Mucosa of rectum (tissue), 2 donors: Measurements from ENCODE around the gene IFNAR2.
"Not testable (repeated sequence)": the region's sequence is repeated elsewhere in the genome, so short reads cannot be mapped to it uniquely, and the experiment has no call there.

Experiments
- H3K27ac ChIP-seq, 2 donors: one replicate each; pipeline ENCODE4 v1.7.0; 2013; ENCODE audit warnings: inconsistent platforms in 2 of 2, low read depth in 2 of 2, low read length in 2 of 2
- H3K27me3 ChIP-seq, 2 donors: one replicate each; pipeline ENCODE4 v1.7.0; 2013; ENCODE audit warnings: low read length in 2 of 2; ENCODE audit not compliant: control insufficient read depth in 2 of 2, insufficient read depth in 2 of 2
- H3K36me3 ChIP-seq, 2 donors: one replicate each; pipeline ENCODE4 v1.7.0; 2013; ENCODE audit warnings: low read length in 2 of 2; ENCODE audit not compliant: control insufficient read depth in 2 of 2, insufficient read depth in 2 of 2
- H3K4me1 ChIP-seq, 2 donors: one replicate each; pipeline ENCODE4 v1.7.0; 2013; ENCODE audit warnings: low read length in 2 of 2, mild to moderate bottlenecking in 1 of 2; ENCODE audit not compliant: control insufficient read depth in 2 of 2, insufficient read depth in 2 of 2
- H3K4me3 ChIP-seq, 2 donors: one replicate each; pipeline ENCODE4 v1.7.0; 2013; ENCODE audit warnings: low read length in 2 of 2
- H3K9ac ChIP-seq, 2 donors: one replicate each; pipeline ENCODE4 v1.7.0; 2013; ENCODE audit warnings: low read length in 2 of 2, low read depth in 1 of 2, mild to moderate bottlenecking in 1 of 2
- H3K9me3 ChIP-seq, 2 donors: one replicate each; pipeline ENCODE4 v1.7.0; 2013; ENCODE audit warnings: low read length in 2 of 2; ENCODE audit not compliant: control insufficient read depth in 2 of 2
- donor health status: healthy.
- donor health status: Normal muscosa, but diverticular disease.

Gene IFNAR2

DNA sequence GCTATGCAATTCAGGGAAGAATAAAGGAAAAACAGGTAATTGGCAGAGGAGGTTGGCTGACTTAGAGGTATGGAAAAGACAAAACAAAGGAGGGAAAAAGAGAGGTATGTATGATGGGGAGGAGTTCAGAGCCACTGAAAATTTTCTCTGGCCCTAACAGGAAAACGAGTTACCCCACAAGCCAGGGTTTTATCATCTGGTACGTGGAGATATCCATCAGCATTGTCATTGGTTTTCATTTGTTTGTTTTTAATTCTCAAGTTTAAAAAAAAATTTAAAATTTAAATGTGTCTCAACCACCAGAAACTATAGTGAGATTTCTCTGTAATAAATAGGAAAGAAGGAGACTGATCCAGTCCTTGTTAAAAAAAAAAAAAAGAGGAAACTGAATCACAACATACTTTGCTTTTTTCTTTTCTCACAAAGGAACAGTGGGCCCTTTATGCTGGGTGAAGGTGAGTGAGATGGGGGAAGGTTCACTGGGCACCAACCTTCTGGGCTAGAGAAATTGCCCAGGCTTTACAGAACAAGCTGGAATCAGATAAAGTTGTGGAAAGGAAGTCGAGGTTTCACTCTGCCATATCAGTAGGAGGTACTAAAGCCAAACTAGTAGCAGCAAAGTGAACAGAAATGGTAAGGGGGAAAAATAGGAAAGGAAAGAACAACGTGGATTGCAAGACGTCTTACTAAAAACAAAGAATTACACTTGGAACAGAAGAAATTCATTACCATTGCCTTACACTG, 2.7 kb downstream of the IFNAR2 start:
- peak overlapping the region in 1 of 2 donors; percentile 87 for H3K4me3 ChIP-seq
- H3K36me3 ChIP-seq: no peaks in the 10 kb centered on the region
- peak overlapping the region in 1 of 2 donors; percentile 39 for H3K27ac ChIP-seq
- no peaks in the 10 kb centered on the region for H3K27me3 ChIP-seq
- no peaks in the 10 kb centered on the region for H3K9me3 ChIP-seq
- H3K4me1 ChIP-seq: peaks cover 4 to 7% of the 10 kb centered on the region in 2 donors
- H3K9ac ChIP-seq: peak overlapping the region in 1 of 2 donors; percentile 0

DNA sequence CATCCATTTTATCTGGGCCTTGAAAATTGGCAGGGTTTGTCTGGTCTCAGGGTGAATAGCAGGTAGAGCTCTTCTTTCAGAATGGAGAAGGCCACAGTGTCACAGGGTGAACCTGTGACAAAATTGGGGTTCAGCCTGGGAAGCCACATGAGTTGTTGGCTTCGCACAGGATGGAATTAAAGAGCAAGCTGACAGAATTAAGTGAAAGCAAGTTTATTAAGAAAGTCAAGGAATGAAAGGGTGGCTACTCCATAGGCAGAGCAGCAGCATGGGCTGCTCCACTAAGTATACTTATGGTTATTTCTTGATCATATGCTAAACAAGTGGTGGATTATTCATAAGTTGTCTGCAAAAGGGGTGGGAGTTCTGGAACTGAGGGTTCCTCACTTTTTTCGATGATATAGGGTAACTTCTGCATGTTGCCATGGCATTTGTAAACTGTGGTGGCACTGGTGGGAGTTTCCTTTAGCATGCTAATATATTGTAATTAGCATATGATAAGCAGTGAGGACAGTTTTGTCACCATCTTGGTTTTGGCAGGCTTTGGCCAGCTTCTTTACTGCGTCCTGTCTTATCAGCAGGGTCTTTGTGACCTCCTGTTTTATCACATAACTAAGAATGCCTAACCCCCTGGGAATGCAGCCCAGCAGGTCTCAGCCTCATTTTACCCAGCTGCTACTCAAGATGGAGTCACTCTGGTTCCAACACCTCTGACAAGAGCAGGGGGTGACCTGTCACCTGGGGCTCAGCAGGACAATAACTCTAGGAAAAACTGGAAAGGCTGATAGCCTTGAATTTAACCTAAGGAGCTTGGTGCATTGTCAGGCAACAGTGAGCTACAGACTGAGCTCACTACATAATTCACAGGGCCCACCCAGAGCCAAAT, 5.1 kb downstream of the IFNAR2 start:
- Histone ChIP-seq H3K4me1 (peaks cover 4 to 9% of the 10 kb centered on the region in 2 donors), H3K9me3 (no peaks in the 10 kb centered on the region), H3K4me3 (no peak overlapping the region), H3K9ac (no peak overlapping the region), H3K36me3 (no peaks in the 10 kb centered on the region), H3K27ac (no peak overlapping the region), H3K27me3 (no peaks in the 10 kb centered on the region)

DNA sequence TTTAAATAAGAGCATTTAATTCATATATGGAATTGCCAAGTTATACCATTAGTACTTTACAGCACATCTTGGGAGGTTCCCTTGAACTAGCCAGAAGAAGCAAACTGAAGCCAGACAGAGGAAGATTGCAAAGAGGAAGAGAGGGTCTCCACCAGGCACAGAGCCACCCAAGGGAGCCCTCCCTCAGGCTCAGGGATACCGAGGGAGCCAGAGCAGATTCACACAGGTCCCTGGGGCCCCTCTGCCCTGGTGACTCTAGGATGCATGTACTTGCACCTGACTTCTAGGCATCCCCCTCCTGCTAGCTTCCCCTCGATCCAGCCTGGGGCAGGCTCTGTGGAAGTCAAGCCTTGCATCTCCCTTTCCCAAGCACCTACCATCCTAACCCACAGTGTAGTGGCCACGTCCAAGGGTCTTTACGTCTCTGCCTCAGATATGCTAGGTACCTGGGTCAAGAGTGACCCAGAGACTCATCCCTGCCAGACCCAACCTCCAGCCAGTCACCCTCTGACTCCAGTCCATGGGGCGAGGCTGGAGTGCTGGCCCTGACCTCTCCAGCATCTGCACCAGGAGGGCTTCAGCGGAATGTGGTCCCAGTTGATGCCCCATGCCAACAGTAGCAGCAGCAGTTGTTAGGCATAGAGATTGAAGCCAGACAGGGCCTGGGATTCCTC, 6.4 kb downstream of the IFNAR2 start:
- Histone ChIP-seq H3K4me3 (no peak overlapping the region), H3K9ac (no peak overlapping the region), H3K36me3 (no peaks in the 10 kb centered on the region), H3K9me3 (no peaks in the 10 kb centered on the region), H3K27me3 (no peaks in the 10 kb centered on the region), H3K27ac (no peak overlapping the region), H3K4me1 (peaks cover 4 to 6% of the 10 kb centered on the region in 2 donors)

DNA sequence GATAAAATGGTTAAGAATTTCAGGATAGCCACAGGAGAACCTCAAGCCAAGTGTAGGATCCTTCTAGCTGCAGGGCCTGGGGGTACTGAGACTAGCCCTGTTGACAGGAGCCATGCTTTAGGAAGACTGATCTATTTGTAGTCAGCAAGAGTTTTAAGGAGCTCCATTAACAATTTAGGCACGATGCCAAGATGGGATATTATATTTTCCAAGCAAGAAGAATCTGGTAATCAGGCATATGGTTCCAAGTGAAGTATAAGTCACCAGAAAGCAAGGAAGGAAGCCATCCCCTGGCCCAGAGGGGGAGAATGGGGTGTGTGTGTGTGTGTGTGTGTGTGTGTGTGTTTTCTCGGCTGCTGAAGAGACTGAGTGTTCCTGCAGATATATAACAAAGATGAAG, 7.0 kb downstream of the IFNAR2 start:
- Histone ChIP-seq H3K27ac (no peak overlapping the region), H3K36me3 (no peaks in the 10 kb centered on the region), H3K4me1 (peaks cover 4 to 6% of the 10 kb centered on the region in 2 donors), H3K4me3 (no peak overlapping the region), H3K27me3 (no peaks in the 10 kb centered on the region), H3K9me3 (no peaks in the 10 kb centered on the region), H3K9ac (no peak overlapping the region)

DNA sequence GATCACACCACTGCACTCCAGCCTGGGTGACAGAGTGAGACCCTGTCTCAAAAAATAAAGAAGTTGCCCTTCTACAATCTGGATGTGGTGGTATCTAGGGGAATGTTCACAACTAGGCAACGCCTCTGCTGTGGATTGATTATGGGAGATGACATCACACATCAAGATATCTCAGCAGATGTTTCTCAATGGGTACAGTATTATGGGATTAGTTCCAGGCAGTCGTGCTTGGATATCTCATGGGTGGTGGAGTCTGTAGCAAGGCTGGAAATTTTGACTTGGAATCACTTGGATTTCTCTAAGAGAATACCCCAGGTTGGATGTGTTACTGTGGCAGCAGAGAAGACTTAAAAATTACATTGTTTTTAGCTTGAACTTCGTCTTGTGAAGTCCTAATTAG, 7.7 kb downstream of the IFNAR2 start:
- H3K27ac ChIP-seq: peak overlapping the region in 1 of 2 donors; percentile 54
- no peaks in the 10 kb centered on the region for H3K9me3 ChIP-seq
- no peak overlapping the region for H3K4me3 ChIP-seq
- peaks cover 4 to 6% of the 10 kb centered on the region in 2 donors for H3K4me1 ChIP-seq
- no peaks in the 10 kb centered on the region for H3K36me3 ChIP-seq
- no peaks in the 10 kb centered on the region for H3K27me3 ChIP-seq
- H3K9ac ChIP-seq: no peak overlapping the region

DNA sequence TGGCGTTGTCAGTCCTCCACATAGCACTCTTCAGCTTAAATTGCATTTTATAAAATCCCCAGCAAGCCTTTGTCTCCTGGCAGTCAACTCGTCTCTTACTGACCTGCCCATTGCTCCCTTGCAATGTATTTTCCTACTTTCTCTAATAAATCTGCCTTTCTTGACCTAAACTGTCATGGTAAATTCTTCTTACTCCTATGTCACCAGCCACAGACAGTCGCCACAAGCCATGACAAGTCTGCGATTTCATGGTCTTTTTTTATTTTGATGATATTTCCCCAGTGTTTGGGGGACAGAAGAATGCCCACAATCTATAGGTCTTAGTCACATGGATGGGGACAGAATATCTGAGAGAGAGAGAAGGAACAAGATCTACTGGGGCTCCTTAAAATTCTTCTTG, 8.4 kb downstream of the IFNAR2 start:
- H3K9me3 ChIP-seq: no peaks in the 10 kb centered on the region
- H3K36me3 ChIP-seq: no peaks in the 10 kb centered on the region
- H3K9ac ChIP-seq: peak overlapping the region in 1 of 2 donors; percentile 9
- H3K4me1 ChIP-seq: peaks cover 4 to 6% of the 10 kb centered on the region in 2 donors
- no peaks in the 10 kb centered on the region for H3K27me3 ChIP-seq
- peak overlapping the region; percentile 23 to 54 for H3K27ac ChIP-seq
- no peak overlapping the region for H3K4me3 ChIP-seq

DNA sequence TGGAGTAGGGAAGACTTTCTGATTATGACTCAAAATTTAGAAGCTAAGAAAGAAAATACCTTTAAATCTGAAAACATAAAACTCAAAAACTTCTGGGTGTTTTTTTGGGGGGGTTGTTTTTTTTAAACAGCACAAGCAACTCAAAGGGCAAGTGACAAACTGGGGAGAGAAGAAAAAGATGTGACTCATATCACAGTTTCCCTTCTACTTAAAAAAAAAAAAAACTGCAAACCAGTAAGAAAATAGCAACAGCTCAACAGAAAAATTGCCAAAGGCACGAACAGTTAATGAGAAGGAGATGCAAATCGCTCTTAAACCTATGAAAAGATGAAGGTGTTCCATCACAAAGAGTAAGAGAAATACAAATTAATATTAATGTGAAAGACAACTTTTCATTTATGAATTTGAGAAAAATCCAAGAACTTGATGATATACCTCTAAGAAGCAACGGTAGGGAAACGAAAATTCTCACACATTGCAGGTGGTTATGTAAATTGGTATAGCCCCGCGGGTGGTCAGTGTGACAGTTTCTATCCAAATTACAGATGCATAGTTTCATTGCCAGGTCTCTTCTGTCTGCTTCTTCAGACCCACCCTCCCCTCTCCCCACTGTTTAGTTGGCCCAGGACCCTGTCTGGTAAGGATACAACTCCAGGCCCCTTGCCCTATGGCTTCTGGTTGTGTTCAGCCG, 9.0 kb downstream of the IFNAR2 start:
- Histone ChIP-seq H3K4me1 (peaks cover 4 to 6% of the 10 kb centered on the region in 2 donors), H3K4me3 (no peak overlapping the region), H3K36me3 (no peaks in the 10 kb centered on the region), H3K27me3 (no peaks in the 10 kb centered on the region), H3K27ac (peak overlapping the region; percentile 23 to 67), H3K9me3 (no peaks in the 10 kb centered on the region), H3K9ac (peak overlapping the region in 1 of 2 donors; percentile 34)

DNA sequence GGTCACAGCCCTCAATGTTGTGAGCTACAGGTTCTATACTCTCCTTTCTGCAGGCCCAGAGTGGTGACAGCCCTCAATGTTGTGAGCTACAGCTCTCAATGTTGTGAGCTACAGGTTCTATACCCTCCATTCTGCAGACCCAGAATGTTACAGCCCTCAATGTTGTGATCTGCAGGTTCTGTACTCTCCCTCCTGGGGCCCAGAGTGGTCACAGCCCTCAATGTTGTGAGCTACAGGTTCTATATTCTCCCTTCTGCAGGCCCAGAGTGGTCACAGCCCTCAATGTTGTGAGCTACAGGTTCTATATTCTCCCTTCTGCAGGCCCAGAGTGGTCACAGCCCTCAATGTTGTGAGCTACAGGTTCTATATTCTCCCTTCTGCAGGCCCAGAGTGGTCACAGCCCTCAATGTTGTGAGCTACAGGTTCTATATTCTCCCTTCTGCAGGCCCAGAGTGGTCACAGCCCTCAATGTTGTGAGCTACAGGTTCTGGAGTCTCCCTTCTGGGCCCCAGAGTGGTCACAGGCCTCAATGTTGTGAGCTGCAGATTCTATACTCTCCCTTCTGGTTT, 9.9 kb downstream of the IFNAR2 start:
- H3K9ac ChIP-seq: peak overlapping the region in 1 of 2 donors; percentile 34
- H3K4me1 ChIP-seq, H3K36me3 ChIP-seq, H3K4me3 ChIP-seq, H3K9me3 ChIP-seq, H3K27me3 ChIP-seq: not testable (repeated sequence)
- peak overlapping the region in 1 of 2 donors; percentile 67 for H3K27ac ChIP-seq

DNA sequence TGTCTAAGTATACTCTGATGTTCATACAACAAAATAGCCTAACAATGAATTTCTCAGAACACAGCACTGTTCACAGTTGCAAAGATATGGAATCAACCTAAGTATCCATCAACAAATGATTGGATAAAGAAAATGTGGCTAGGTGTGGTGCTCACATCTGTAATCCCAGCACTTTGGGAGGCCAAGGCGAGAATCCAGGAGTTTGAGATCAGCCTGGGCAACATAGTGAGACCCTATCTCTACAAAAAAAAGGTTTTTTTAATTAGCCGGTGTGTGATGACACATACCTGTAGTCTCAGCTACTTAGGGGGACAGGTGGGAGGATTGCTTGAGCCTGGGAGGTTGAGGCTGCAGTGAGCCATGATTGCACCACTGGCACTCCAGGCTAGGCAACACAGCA, 10.7 kb downstream of the IFNAR2 start:
- Histone ChIP-seq H3K4me3 (no peak overlapping the region), H3K9ac (no peak overlapping the region), H3K9me3 (no peaks in the 10 kb centered on the region)

More for the DNA sequence above, 10.7 kb downstream of the IFNAR2 start:
- Histone ChIP-seq H3K4me1 (peaks cover 4 to 6% of the 10 kb centered on the region in 2 donors), H3K27me3 (no peaks in the 10 kb centered on the region), H3K27ac (no peak overlapping the region), H3K36me3 (peaks cover 0 to 6% of the 10 kb centered on the region in 2 donors)
